Mucosa of rectum (tissue), 2 donors: ENCODE data around the gene NLGN4X.

Experiments used
- H3K27ac ChIP-seq, 2 donors: one replicate each; pipeline ENCODE4 v1.7.0; 2013; ENCODE audit warnings: inconsistent platforms in 2 of 2, low read depth in 2 of 2, low read length in 2 of 2
- H3K27me3 ChIP-seq, 2 donors: one replicate each; pipeline ENCODE4 v1.7.0; 2013; ENCODE audit warnings: low read length in 2 of 2; ENCODE audit not compliant: control insufficient read depth in 2 of 2, insufficient read depth in 2 of 2
- H3K36me3 ChIP-seq, 2 donors: one replicate each; pipeline ENCODE4 v1.7.0; 2013; ENCODE audit warnings: low read length in 2 of 2; ENCODE audit not compliant: control insufficient read depth in 2 of 2, insufficient read depth in 2 of 2
- H3K4me1 ChIP-seq, 2 donors: one replicate each; pipeline ENCODE4 v1.7.0; 2013; ENCODE audit warnings: low read length in 2 of 2, mild to moderate bottlenecking in 1 of 2; ENCODE audit not compliant: control insufficient read depth in 2 of 2, insufficient read depth in 2 of 2
- H3K4me3 ChIP-seq, 2 donors: one replicate each; pipeline ENCODE4 v1.7.0; 2013; ENCODE audit warnings: low read length in 2 of 2
- H3K9ac ChIP-seq, 2 donors: one replicate each; pipeline ENCODE4 v1.7.0; 2013; ENCODE audit warnings: low read length in 2 of 2, low read depth in 1 of 2, mild to moderate bottlenecking in 1 of 2
- H3K9me3 ChIP-seq, 2 donors: one replicate each; pipeline ENCODE4 v1.7.0; 2013; ENCODE audit warnings: low read length in 2 of 2; ENCODE audit not compliant: control insufficient read depth in 2 of 2
- donor health status: healthy.
- donor health status: Normal muscosa, but diverticular disease.

Gene NLGN4X

GRCh38 chrX:6021316-6022091 lies 207.2 kb downstream of the NLGN4X start:
- Histone ChIP-seq H3K9ac (no peak overlapping the region), H3K36me3 (no peaks in the 10 kb centered on the region), H3K4me3 (no peak overlapping the region), H3K27me3 (no peaks in the 10 kb centered on the region), H3K9me3 (no peaks in the 10 kb centered on the region), H3K4me1 (no peaks in the 10 kb centered on the region), H3K27ac (no peak overlapping the region)

GRCh38 chrX:6019076-6019475 lies 209.6 kb downstream of the NLGN4X start:
- Histone ChIP-seq H3K9me3 (no peaks in the 10 kb centered on the region), H3K27me3 (no peaks in the 10 kb centered on the region), H3K9ac (no peak overlapping the region), H3K36me3 (no peaks in the 10 kb centered on the region), H3K27ac (no peak overlapping the region), H3K4me3 (no peak overlapping the region), H3K4me1 (no peaks in the 10 kb centered on the region)

GRCh38 chrX:6015423-6015822 lies 213.2 kb downstream of the NLGN4X start:
- no peaks in the 10 kb centered on the region for H3K27me3 ChIP-seq
- no peak overlapping the region for H3K4me3 ChIP-seq
- H3K27ac ChIP-seq = no peak overlapping the region
- H3K9me3 ChIP-seq = no peaks in the 10 kb centered on the region
- H3K36me3 ChIP-seq = no peaks in the 10 kb centered on the region
- no peaks in the 10 kb centered on the region for H3K4me1 ChIP-seq
- no peak overlapping the region for H3K9ac ChIP-seq

GRCh38 chrX:6012357-6012756 lies 216.3 kb downstream of the NLGN4X start:
- Histone ChIP-seq H3K9ac (no peak overlapping the region), H3K27ac (no peak overlapping the region), H3K27me3 (no peaks in the 10 kb centered on the region), H3K4me1 (no peaks in the 10 kb centered on the region), H3K9me3 (no peaks in the 10 kb centered on the region), H3K4me3 (no peak overlapping the region), H3K36me3 (no peaks in the 10 kb centered on the region)

GRCh38 chrX:6005856-6006255 lies 222.8 kb downstream of the NLGN4X start:
- H3K9ac ChIP-seq = no peak overlapping the region
- no peaks in the 10 kb centered on the region for H3K27me3 ChIP-seq
- no peaks in the 10 kb centered on the region for H3K9me3 ChIP-seq
- no peak overlapping the region for H3K4me3 ChIP-seq
- no peaks in the 10 kb centered on the region for H3K36me3 ChIP-seq
- H3K27ac ChIP-seq = no peak overlapping the region
- H3K4me1 ChIP-seq = no peaks in the 10 kb centered on the region

GRCh38 chrX:6004529-6004928 lies 224.1 kb downstream of the NLGN4X start:
- no peaks in the 10 kb centered on the region for H3K36me3 ChIP-seq
- peaks cover 0 to 2% of the 10 kb centered on the region in 2 donors for H3K9me3 ChIP-seq
- H3K4me1 ChIP-seq = no peaks in the 10 kb centered on the region
- no peak overlapping the region for H3K9ac ChIP-seq
- no peak overlapping the region for H3K4me3 ChIP-seq
- H3K27ac ChIP-seq = no peak overlapping the region
- no peaks in the 10 kb centered on the region for H3K27me3 ChIP-seq

GRCh38 chrX:6002056-6002455 lies 226.6 kb downstream of the NLGN4X start:
- Histone ChIP-seq H3K27me3 (no peaks in the 10 kb centered on the region), H3K36me3 (no peaks in the 10 kb centered on the region), H3K9me3 (peaks cover 0 to 2% of the 10 kb centered on the region in 2 donors), H3K4me1 (no peaks in the 10 kb centered on the region), H3K9ac (no peak overlapping the region), H3K4me3 (no peak overlapping the region), H3K27ac (no peak overlapping the region)

- no peak overlapping the region for H3K4me3 ChIP-seq
- H3K36me3 ChIP-seq = no peaks in the 10 kb centered on the region
- H3K27ac ChIP-seq = no peak overlapping the region
- no peaks in the 10 kb centered on the region for H3K4me1 ChIP-seq
- no peak overlapping the region for H3K9ac ChIP-seq
- no peaks in the 10 kb centered on the region for H3K27me3 ChIP-seq
- peaks cover 0 to 2% of the 10 kb centered on the region in 2 donors for H3K9me3 ChIP-seq
Observed at GRCh38 chrX:5998901-5999300, 229.8 kb downstream of the NLGN4X start.

GRCh38 chrX:5998456-5998855 lies 230.2 kb downstream of the NLGN4X start:
- Histone ChIP-seq H3K9me3 (peaks cover 0 to 2% of the 10 kb centered on the region in 2 donors), H3K9ac (no peak overlapping the region), H3K27ac (no peak overlapping the region)

GRCh38 chrX:5991393-5991792 lies 237.3 kb downstream of the NLGN4X start:
- Histone ChIP-seq H3K36me3 (no peaks in the 10 kb centered on the region), H3K27ac (no peak overlapping the region), H3K9ac (no peak overlapping the region), H3K4me3 (no peak overlapping the region), H3K27me3 (no peaks in the 10 kb centered on the region), H3K4me1 (no peaks in the 10 kb centered on the region), H3K9me3 (no peaks in the 10 kb centered on the region)

More at GRCh38 chrX:5998456-5998855, 230.2 kb downstream of the NLGN4X start:
- Histone ChIP-seq H3K4me1 (no peaks in the 10 kb centered on the region), H3K27me3 (no peaks in the 10 kb centered on the region), H3K4me3 (no peak overlapping the region), H3K36me3 (no peaks in the 10 kb centered on the region)
